ENCODE data around the gene SLC37A1.

DNA sequence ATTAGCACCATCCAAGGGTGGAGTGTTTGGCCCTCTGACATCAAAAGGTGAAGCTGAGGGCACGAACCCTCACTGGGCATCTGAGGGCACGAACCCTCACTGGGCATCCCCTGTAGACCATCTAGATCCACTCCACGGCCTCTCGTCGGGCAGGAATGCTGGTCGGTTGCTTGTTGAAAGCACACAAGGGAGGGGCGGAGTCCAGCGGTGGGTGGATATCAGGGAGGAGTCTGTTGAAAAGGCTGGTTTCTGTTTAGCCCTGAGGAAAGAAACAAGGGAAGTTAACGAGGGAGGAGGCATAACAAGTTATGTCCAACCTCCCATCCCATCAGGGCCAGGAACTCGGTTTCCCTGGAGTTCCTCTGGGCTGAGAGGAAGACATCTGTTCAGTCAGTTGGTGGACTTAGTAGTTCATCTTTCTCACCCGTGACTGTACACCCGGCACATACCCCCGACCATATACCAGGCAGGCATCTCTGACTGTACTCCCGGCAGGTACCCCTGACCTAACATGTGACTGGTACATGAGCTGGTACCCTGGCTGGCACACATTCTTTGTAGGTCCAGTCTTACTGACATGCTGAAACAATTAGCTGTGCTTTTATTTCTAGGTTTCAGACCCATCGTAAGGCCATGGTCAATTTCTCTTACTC is 107.6 kb downstream of the SLC37A1 start:
- TF ChIP-seq POLR2A (IDR thresholded peaks at IDR 0.05; ENCODE audit: low read length) = no peak
- TF ChIP-seq GATA1 (IDR thresholded peaks at IDR 0.05; ENCODE audit: low read depth, low read length) = no peak

Measured in erythroblast (primary cell).